Amygdala (tissue), 56 donors: ENCODE results near the gene PPP1R12C.

Experiments used
- DNase-seq, 56 donors: peaks; one replicate each; lab custom pipeline; 2025; lab: John Stamatoyannopoulos, UW

Gene PPP1R12C

GRCh38 chr19:55092423-55093318 lies 24.8 kb downstream of the PPP1R12C start:
- no peak for DNase-seq

- no peak for DNase-seq
Measured at GRCh38 chr19:55091955-55092354, 25.5 kb downstream of the PPP1R12C start.

- DNase-seq = no peak
Measured at GRCh38 chr19:55091126-55091910, 26.1 kb downstream of the PPP1R12C start.

- no peak for DNase-seq
Measured at GRCh38 chr19:55090564-55090963, 26.9 kb downstream of the PPP1R12C start.

GRCh38 chr19:55089342-55089944 lies 28.0 kb downstream of the PPP1R12C start:
- no peak for DNase-seq

- peak in 40 of 56 donors; percentile 4 to 80 (median 32) for DNase-seq
Measured at GRCh38 chr19:55088543-55089341, 28.7 kb downstream of the PPP1R12C start.

- DNase-seq = no peak
Measured at GRCh38 chr19:55088021-55088451, 29.4 kb downstream of the PPP1R12C start.

GRCh38 chr19:55087542-55087901 lies 29.9 kb downstream of the PPP1R12C start:
- no peak for DNase-seq

GRCh38 chr19:55086730-55087541 lies 30.5 kb downstream of the PPP1R12C start:
- DNase-seq = peak in 53 of 56 donors; percentile 9 to 92 (median 62)

GRCh38 chr19:55085923-55086715 lies 31.3 kb downstream of the PPP1R12C start:
- DNase-seq = no peak

GRCh38 chr19:55084416-55084815 lies 33.0 kb downstream of the PPP1R12C start:
- DNase-seq = no peak

GRCh38 chr19:55083004-55083850 lies 34.2 kb downstream of the PPP1R12C start:
- no peak for DNase-seq

- peak in 4 of 56 donors; percentile 13 to 41 (median 30) for DNase-seq
Measured at GRCh38 chr19:55082020-55082851, 35.2 kb downstream of the PPP1R12C start.

GRCh38 chr19:55081770-55082019 lies 35.7 kb downstream of the PPP1R12C start:
- DNase-seq = no peak

GRCh38 chr19:55080968-55081769 lies 36.3 kb downstream of the PPP1R12C start:
- DNase-seq = peak in 5 of 56 donors; percentile 13 to 37 (median 22)
